GM12801 (cell line): ENCODE measurements around the gene RAMACL.

Source experiments
- TF ChIP-seq, protein P1 (sequence below): IDR thresholded peaks from one replicate; pipeline ENCODE4 v1.5.1; 2011; ENCODE audit warnings: control low read depth; ENCODE audit not compliant: insufficient read length; ENCODE audit errors: extremely low read depth

Gene RAMACL

GRCh38 chr6:166555086-166555485 is 31.4 kb downstream of the RAMACL start:
- TF ChIP-seq, protein P1, sequence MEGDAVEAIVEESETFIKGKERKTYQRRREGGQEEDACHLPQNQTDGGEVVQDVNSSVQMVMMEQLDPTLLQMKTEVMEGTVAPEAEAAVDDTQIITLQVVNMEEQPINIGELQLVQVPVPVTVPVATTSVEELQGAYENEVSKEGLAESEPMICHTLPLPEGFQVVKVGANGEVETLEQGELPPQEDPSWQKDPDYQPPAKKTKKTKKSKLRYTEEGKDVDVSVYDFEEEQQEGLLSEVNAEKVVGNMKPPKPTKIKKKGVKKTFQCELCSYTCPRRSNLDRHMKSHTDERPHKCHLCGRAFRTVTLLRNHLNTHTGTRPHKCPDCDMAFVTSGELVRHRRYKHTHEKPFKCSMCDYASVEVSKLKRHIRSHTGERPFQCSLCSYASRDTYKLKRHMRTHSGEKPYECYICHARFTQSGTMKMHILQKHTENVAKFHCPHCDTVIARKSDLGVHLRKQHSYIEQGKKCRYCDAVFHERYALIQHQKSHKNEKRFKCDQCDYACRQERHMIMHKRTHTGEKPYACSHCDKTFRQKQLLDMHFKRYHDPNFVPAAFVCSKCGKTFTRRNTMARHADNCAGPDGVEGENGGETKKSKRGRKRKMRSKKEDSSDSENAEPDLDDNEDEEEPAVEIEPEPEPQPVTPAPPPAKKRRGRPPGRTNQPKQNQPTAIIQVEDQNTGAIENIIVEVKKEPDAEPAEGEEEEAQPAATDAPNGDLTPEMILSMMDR: no peak

DNA sequence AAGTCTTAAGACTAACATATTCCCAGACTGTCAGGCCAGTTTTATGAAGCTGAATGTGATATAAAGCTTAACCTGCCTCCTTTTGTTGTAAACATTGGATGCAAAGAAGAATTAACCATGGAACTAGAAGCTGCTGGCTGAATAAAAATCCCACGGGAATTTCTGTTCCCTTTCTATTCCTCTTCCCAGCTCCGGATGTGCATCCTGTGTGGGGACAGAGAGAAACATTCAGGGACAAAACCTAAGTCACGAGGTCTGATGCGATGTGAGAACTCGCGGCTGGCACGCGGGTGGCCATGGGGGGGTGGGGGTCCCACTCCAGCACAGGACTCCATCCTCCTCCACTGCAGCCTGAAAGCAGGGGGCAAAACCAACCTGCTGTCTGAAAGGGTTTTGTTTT is 32.2 kb downstream of the RAMACL start:
- TF ChIP-seq, protein P1: no peak

GRCh38 chr6:166553563-166554271 is 32.8 kb downstream of the RAMACL start:
- TF ChIP-seq, protein P1: no peak

DNA sequence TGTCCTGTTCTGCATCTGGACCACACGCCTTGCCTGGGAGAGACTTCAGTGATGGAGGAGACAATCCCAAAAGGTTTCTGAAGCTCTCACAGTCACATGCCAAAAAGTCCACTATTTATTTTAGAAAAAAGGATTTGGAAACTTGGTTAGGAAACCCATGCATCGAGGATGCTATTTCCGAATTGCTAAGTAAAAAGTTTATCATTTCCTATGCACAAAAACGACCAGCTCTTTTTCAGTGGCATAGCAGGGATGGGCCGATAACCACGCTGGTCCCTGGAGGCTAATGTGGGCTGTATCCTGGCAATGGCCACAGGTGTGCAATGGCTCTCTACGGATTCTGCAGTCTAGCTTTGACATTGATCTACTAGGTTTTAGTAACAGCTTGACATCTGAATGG is 33.9 kb downstream of the RAMACL start:
- TF ChIP-seq, protein P1: no peak

DNA sequence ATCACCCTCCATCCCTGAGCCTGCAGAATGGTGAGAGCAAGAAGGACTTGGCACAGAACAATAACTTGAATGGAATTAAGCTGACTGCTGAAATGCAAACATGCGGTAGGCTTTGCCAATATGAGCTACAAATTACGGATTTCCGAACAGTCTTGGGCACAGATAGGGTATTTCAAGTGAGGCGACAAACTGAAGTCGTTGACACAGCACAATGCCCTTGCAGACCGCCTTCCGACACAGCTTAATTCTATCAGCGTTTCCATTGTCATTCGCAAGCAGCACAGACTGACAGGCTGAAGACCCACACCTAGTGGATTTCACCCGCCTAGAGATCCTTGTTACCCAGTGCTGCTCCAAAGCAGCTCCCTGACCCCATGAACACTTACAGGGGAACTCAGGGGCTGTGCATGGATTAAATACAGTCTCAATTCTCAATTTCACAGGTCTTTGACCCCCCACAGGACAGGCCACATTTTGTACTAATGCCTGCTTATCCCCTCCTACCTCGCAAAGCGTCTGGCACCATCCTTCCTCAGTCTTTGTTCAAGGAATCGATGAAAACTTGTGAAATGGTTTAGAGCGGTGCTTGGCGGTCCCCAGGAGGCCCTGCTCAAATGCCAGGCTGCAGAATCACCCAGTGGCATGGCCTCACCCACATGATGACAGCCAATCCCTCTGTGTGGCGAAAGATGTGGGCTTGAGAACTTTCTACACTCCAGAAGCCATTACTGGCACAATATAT is 34.6 kb downstream of the RAMACL start:
- TF ChIP-seq, protein P1: no peak

DNA sequence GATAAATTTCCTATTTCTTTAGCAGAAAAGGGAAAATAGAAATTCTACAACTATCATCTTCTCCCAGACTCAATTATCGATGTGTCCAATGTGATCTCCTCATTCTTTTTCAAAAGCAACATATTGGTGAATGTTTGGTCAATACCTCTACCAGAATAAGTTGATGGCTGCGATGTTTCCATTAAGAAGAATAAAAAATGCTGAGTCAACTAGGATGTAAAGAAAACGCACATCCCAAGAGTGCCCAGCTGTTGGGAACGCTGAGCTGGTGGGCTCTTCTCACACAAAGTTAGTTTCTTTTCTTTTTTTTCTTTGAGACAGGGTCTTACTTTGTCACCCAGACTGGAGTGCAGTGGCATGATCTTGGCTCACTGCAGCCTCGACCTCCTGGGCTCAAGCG is 39.8 kb downstream of the RAMACL start:
- TF ChIP-seq, protein P1: no peak

- TF ChIP-seq, protein P1: no peak
Observed at GRCh38 chr6:166545156-166546034, 41.1 kb downstream of the RAMACL start.
